NCI-H345 treated with DMSO at 0.1 percent for 48 hours (cell line): Measurements from ENCODE around the gene SEMA7A.

Experiments used
- DNase-seq: peaks from one replicate; lab custom pipeline; 2025; ENCODE audit not compliant: unreplicated experiment; lab: John Stamatoyannopoulos, UW

The SEMA7A gene

GRCh38 chr15:74430510-74430951 lies 3.2 kb downstream of the SEMA7A start:
- no peak for DNase-seq

- no peak for DNase-seq
Measured at GRCh38 chr15:74429781-74430400, 3.9 kb downstream of the SEMA7A start.

GRCh38 chr15:74428970-74429780 lies 4.6 kb downstream of the SEMA7A start:
- DNase-seq, result no peak

- no peak for DNase-seq
Measured at GRCh38 chr15:74428442-74428787, 5.3 kb downstream of the SEMA7A start.

- no peak for DNase-seq
Measured at GRCh38 chr15:74427607-74428441, 5.9 kb downstream of the SEMA7A start.

GRCh38 chr15:74426404-74427281 lies 7.1 kb downstream of the SEMA7A start:
- no peak for DNase-seq

GRCh38 chr15:74425630-74426029 lies 8.1 kb downstream of the SEMA7A start:
- DNase-seq, result no peak

- DNase-seq, result no peak
Measured at GRCh38 chr15:74424901-74425528, 8.7 kb downstream of the SEMA7A start.

GRCh38 chr15:74423431-74424257 lies 10.1 kb downstream of the SEMA7A start:
- no peak for DNase-seq

- no peak for DNase-seq
Measured at GRCh38 chr15:74422652-74423430, 10.9 kb downstream of the SEMA7A start.

GRCh38 chr15:74422265-74422651 lies 11.5 kb downstream of the SEMA7A start:
- no peak for DNase-seq

- DNase-seq, result no peak
Measured at GRCh38 chr15:74421302-74422245, 12.2 kb downstream of the SEMA7A start.

GRCh38 chr15:74420193-74420905 lies 13.4 kb downstream of the SEMA7A start:
- no peak for DNase-seq

- no peak for DNase-seq
Measured at GRCh38 chr15:74419432-74419831, 14.3 kb downstream of the SEMA7A start.

- no peak for DNase-seq
Measured at GRCh38 chr15:74418575-74419338, 15.0 kb downstream of the SEMA7A start.

GRCh38 chr15:74417670-74418069 lies 16.1 kb downstream of the SEMA7A start:
- DNase-seq, result no peak
